ENCODE measurements around the gene ADCY5.

ADCY5 gene

GRCh38 chr3:123330441-123330991 is 118.4 kb downstream of the ADCY5 start:
- in situ Hi-C loops (cut with HindIII; ENCODE audit: low sequenced_read_pairs): no loop called here

DNA sequence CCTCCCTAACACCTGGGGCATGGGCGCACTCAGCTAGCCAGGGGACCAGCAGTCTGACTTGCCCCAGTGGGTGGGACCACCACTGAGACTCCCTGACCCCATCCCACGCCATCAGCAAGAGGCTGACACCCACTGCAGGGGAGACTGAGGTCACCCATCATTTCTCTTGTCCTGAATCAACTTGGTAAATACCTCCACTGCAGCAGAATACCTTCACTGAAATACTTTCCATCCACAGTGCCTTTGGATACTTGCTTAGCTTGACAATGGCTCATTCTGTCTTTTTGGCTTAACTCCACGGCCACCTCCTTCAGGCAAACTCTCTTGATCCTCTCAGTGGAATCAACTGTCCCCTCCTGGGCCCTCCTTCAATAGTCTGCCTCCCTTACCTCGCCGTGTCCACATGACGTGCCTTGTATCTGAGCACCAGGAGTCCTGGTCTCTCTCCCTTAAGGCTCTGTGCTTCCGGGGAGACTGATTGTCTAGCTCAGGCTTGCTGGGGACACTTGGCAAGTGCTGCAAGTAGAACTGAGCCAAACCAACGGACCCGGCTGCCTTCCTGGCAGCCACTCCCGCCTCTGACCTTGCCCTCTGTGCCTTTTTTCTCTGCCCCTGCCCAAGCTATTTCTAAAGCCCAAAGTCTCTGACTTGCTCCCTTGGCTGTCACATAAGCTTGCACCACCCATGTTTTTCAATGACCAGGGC is 119.1 kb downstream of the ADCY5 start:
- in situ Hi-C loops (cut with HindIII; ENCODE audit: low sequenced_read_pairs): no loop called here

- in situ Hi-C loops (cut with HindIII; ENCODE audit: low sequenced_read_pairs): no loop called here
Measured at GRCh38 chr3:123328851-123329635, 119.8 kb downstream of the ADCY5 start.

DNA sequence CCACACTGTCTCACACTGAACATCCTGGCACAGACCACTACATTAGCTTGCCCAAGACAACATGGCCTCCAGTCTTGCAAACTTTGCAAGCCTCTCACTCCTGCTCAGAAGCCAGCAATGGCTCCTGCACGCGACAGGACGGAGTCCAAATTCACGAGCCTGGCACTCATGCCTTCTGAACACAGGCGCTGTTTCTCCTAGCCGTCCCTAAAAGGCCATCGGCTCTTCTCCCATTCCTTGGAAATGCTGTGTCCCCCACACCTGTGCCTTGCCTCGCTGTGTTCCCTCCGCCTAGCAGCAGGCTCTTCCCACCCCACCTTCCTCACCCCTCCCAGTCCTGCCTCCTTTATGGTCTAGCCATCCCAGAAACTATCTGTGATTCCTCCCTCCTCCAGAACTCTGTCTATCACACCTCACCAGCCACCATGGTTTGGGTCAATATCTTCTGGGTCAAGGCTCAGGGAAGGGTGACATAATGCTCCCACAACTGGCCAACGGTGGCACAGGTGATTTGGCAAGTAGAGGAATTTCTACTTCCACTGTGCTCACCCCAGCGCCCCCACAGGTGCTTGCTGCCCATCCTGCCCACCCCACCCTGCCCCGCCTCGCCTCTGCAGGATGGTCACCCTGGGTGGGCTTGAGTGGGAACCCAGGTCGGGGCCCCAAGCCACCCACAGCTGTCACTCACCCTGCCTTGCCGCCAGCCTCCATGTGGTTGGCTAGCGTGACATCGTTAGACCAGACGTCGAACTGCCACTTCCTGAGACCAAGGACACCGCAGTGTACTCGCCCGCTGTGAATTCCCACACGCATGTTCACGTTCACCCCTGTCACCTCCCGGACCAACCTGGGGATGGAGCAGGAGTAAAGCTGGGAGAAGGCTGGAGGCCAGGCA is 120.7 kb downstream of the ADCY5 start:
- in situ Hi-C loops (cut with HindIII; ENCODE audit: low sequenced_read_pairs): no loop called here

GRCh38 chr3:123327480-123327879 is 121.4 kb downstream of the ADCY5 start:
- in situ Hi-C loops (cut with HindIII; ENCODE audit: low sequenced_read_pairs): no loop called here

DNA sequence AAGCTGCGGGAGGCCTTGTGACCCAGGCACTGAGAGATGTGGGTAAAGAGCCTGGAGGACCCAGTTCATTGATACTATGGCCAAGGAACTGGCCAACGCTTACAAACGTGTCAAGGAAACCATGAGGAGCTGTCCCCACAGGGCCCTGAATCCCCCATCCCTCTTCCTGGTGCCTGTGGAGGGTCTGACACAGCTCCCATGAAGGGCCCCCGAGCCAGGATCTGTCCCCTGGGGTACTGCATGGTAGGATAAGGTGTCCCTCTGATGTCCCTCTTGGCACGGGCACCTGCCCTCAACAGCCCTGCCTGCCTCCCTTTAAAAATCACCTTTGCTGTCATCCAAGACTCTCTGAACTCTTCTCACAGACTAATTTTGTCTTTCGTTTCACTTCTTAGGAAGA is 122.4 kb downstream of the ADCY5 start:
- in situ Hi-C loops (cut with HindIII; ENCODE audit: low sequenced_read_pairs): no loop called here

GRCh38 chr3:123325766-123326256 is 123.1 kb downstream of the ADCY5 start:
- in situ Hi-C loops (cut with HindIII; ENCODE audit: low sequenced_read_pairs): no loop called here

DNA sequence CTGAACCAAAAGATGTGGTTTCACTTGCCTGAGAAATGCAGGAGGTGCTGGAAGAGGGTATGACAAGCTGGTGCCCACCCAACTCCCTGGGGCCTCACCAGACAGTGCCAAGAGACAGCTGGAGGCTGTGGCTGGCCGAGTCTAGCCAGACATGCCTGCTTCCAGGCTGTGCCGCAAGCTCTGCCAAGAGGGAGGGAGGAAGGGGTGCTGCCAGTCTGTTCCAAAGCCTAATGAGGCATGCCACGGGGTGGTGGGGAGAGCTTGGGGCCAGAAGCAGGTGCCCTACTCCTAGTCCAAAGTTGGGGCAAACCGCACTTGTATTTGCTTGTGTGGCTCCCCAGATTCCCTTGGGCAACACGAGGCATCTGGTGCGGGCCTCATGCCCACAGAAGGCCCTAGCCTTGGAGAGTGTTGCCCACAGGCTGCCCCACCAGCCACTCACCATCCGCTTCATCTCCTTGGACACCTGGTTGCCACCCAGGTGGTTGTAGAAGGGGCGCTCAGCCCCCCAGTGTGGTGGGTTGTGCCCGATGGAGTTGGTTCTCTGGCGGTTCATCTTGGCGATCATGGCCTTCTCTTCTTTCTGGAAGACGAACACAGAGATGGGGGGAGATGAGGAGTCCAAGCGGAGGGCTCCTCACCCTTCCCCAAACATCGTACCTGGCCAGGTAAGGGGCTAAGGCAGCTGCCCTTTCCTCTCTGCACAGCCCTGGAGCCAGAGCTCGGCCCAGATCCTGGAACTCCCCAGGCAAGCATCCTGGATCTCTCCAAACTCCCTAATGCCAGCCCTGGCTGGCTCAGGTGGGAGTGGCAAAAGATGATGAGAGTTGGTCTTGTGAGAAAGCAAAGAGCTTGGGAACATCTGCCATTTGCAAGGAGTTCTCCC is 123.8 kb downstream of the ADCY5 start:
- in situ Hi-C loops (cut with HindIII; ENCODE audit: low sequenced_read_pairs): no loop called here

- in situ Hi-C loops (cut with HindIII; ENCODE audit: low sequenced_read_pairs): no loop called here
Measured at GRCh38 chr3:123323781-123324180, 125.1 kb downstream of the ADCY5 start.

GRCh38 chr3:123322866-123323265 is 126.0 kb downstream of the ADCY5 start:
- in situ Hi-C loops (cut with HindIII; ENCODE audit: low sequenced_read_pairs): no loop called here

- in situ Hi-C loops (cut with HindIII; ENCODE audit: low sequenced_read_pairs): no loop called here
Measured at GRCh38 chr3:123321806-123322205, 127.1 kb downstream of the ADCY5 start.

DNA sequence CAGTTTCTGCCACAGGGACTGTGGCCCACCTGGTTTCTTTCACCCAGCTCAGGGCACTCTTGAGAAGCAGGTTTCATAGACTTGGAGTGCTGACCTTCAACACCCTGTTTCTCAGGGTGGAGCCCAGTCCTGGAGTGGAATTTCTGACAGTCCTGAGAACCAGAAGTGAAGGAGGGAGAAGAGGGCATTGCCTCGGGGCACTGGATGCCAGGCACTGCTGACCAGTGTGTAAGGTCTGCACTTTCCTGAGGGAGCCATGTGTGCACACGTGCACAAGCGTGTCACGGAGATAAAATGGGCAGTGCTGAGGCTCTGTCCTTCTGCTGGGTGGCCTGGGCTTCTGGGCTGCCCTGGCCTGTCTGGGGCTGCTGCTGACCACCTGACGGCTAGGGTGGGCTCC is 128.7 kb downstream of the ADCY5 start:
- in situ Hi-C loops (cut with HindIII; ENCODE audit: low sequenced_read_pairs): no loop called here

- in situ Hi-C loops (cut with HindIII; ENCODE audit: low sequenced_read_pairs): no loop called here
Measured at GRCh38 chr3:123319760-123320159, 129.1 kb downstream of the ADCY5 start.

- in situ Hi-C loops (cut with HindIII; ENCODE audit: low sequenced_read_pairs): no loop called here
Measured at GRCh38 chr3:123318374-123318773, 130.5 kb downstream of the ADCY5 start.

GRCh38 chr3:123317716-123318115 is 131.2 kb downstream of the ADCY5 start:
- in situ Hi-C loops (cut with HindIII; ENCODE audit: low sequenced_read_pairs): no loop called here

DNA sequence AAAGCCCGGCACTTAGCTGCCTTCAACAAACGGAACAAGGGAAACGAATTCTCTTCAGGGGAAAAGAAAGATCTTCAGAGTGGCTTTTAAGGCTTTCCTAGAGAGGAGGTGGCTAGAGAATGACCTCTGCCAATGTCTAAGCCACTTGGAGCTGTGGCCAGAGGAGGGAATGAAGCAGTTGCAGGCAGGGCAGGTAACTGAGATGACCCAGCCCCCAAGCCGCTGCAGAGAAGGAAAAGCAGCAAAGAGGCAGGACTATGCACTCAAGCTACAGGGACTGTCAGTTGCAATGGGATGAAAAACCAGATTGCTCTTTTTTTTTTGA is 133.7 kb downstream of the ADCY5 start:
- in situ Hi-C loops (cut with HindIII; ENCODE audit: low sequenced_read_pairs): no loop called here

- in situ Hi-C loops (cut with HindIII; ENCODE audit: low sequenced_read_pairs): no loop called here
Measured at GRCh38 chr3:123314359-123315270, 134.3 kb downstream of the ADCY5 start.

DNA sequence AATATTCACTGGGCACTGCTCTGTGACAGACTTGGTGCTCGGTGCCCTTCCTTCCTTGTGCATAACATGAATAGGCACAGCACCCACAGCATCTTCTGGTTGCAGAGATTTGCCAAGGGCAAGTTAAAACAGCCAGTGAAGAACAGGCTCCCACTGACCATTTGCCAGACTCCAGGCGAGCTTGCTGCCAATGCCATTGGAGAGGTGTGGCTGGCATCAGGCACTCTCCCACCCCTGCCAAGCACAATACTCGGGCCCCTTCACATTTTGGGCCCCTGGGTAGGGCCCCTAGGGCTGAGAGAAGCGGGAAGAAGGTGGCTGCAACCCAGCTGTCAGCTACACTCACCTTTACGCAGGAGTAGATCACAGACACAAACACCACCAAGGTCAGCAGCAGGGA is 135.0 kb downstream of the ADCY5 start:
- in situ Hi-C loops (cut with HindIII; ENCODE audit: low sequenced_read_pairs): no loop called here

Data from endothelial cell of hepatic sinusoid (primary cell).